KMS-11 (cell line): Measurements from ENCODE around the gene FAM227A.

Experiments used
- H2AFZ ChIP-seq: fragments of 200-600 bp; sonication (generic); 2 replicates; pipeline ENCODE4 v1.6.1; 2016; ENCODE audit warnings: antibody characterized with exemption, mixed run types, low read depth
- H3K27ac ChIP-seq: fragments of 200-600 bp; sonication (generic); 2 replicates; pipeline ENCODE4 v1.6.1; 2016; ENCODE audit warnings: mild to moderate bottlenecking, mixed run types
- H3K27me3 ChIP-seq: fragments of 200-600 bp; sonication (generic); 2 replicates; pipeline ENCODE4 v1.6.1; 2017; ENCODE audit warnings: mild to moderate bottlenecking, low read depth, mixed run types, moderate library complexity; ENCODE audit not compliant: insufficient read depth
- H3K36me3 ChIP-seq: fragments of 200-600 bp; sonication (generic); 2 replicates; pipeline ENCODE4 v1.6.1; 2017; ENCODE audit warnings: mild to moderate bottlenecking, mixed run types; ENCODE audit not compliant: insufficient read depth
- H3K4me1 ChIP-seq: fragments of 200-600 bp; sonication (generic); 2 replicates; pipeline ENCODE4 v1.6.1; 2016; ENCODE audit warnings: mild to moderate bottlenecking, low read depth, mixed run types; ENCODE audit not compliant: poor library complexity, severe bottlenecking
- H3K4me2 ChIP-seq: fragments of 200-600 bp; sonication (generic); 2 replicates; pipeline ENCODE4 v1.7.0; 2016; ENCODE audit warnings: mild to moderate bottlenecking, mixed run types
- H3K4me3 ChIP-seq: fragments of 200-600 bp; sonication (generic); IDR thresholded peaks from 2 replicates; pipeline ENCODE4 v1.6.1; 2017; ENCODE audit warnings: low read depth, low read length, mixed read lengths; ENCODE audit not compliant: insufficient read depth
- H3K79me2 ChIP-seq: fragments of 200-600 bp; sonication (generic); 2 replicates; pipeline ENCODE4 v1.6.1; 2016; ENCODE audit warnings: low read depth, mixed run types; ENCODE audit not compliant: insufficient read depth
- H3K9ac ChIP-seq: fragments of 200-600 bp; sonication (generic); 2 replicates; pipeline ENCODE4 v1.6.1; 2016; ENCODE audit warnings: mild to moderate bottlenecking, mixed run types
- H4K20me1 ChIP-seq: fragments of 200-600 bp; sonication (generic); 2 replicates; pipeline ENCODE4 v1.6.1; 2016; ENCODE audit warnings: mild to moderate bottlenecking, mixed run types; ENCODE audit not compliant: insufficient read depth
- TF ChIP-seq, protein P1 (sequence below): fragments of 200-600 bp; sonication (generic); conservative IDR thresholded peaks from 2 replicates; pipeline ENCODE4 v1.6.1; 2017; ENCODE audit warnings: low read depth, mild to moderate bottlenecking, antibody characterized with exemption, low read length, moderate library complexity, mixed read lengths

Gene FAM227A

DNA sequence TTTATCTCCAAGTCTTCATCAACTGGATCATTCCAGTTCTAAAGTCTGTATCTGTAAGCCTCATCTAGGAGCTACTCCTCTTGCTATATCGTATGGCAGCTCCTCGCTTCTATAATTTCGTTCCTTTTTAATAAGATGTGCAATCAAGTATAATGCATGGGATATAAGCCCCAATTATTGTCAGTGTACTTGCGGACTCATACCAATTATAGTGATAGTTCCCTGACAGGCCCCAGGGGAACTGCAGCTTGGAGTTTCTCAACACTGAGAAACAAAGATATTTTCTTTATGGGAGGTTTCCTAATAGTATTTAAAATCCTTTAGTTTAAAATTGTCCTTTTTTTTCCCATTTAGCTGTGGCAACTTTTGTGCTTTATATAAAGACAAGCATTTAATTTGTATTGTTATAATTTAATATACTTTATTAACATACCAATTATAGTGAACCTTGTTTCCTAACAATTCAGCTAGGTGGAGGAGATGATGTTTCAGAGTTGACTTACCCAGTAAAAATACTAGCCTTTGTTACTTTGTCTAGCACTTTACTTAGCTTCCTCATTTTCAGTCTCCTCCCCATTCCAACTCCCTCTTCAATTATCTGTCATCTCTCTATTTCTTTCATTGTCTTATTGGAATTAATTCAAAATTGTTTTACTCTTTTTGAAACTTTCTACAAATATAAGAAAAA, 124.8 kb downstream of the FAM227A start:
- no peaks in the 10 kb centered on the region for H3K79me2 ChIP-seq
- H3K36me3 ChIP-seq, result no peaks in the 10 kb centered on the region
- no peaks in the 10 kb centered on the region for H4K20me1 ChIP-seq
- no peak overlapping the region for H2AFZ ChIP-seq
- no peaks in the 10 kb centered on the region for H3K4me1 ChIP-seq
- H3K9ac ChIP-seq, result no peak overlapping the region
- H3K4me3 ChIP-seq, result no peak overlapping the region
- H3K27me3 ChIP-seq, result no peaks in the 10 kb centered on the region
- no peak overlapping the region for H3K4me2 ChIP-seq
- no peak overlapping the region for H3K27ac ChIP-seq
- TF ChIP-seq, protein P1, sequence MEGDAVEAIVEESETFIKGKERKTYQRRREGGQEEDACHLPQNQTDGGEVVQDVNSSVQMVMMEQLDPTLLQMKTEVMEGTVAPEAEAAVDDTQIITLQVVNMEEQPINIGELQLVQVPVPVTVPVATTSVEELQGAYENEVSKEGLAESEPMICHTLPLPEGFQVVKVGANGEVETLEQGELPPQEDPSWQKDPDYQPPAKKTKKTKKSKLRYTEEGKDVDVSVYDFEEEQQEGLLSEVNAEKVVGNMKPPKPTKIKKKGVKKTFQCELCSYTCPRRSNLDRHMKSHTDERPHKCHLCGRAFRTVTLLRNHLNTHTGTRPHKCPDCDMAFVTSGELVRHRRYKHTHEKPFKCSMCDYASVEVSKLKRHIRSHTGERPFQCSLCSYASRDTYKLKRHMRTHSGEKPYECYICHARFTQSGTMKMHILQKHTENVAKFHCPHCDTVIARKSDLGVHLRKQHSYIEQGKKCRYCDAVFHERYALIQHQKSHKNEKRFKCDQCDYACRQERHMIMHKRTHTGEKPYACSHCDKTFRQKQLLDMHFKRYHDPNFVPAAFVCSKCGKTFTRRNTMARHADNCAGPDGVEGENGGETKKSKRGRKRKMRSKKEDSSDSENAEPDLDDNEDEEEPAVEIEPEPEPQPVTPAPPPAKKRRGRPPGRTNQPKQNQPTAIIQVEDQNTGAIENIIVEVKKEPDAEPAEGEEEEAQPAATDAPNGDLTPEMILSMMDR, result no peak
